ENCODE measurements around the gene ENTHD1.
"Not testable (repeated sequence)": the region's sequence is repeated elsewhere in the genome, so short reads cannot be mapped to it uniquely, and the experiment has no call there.

Gene ENTHD1

DNA sequence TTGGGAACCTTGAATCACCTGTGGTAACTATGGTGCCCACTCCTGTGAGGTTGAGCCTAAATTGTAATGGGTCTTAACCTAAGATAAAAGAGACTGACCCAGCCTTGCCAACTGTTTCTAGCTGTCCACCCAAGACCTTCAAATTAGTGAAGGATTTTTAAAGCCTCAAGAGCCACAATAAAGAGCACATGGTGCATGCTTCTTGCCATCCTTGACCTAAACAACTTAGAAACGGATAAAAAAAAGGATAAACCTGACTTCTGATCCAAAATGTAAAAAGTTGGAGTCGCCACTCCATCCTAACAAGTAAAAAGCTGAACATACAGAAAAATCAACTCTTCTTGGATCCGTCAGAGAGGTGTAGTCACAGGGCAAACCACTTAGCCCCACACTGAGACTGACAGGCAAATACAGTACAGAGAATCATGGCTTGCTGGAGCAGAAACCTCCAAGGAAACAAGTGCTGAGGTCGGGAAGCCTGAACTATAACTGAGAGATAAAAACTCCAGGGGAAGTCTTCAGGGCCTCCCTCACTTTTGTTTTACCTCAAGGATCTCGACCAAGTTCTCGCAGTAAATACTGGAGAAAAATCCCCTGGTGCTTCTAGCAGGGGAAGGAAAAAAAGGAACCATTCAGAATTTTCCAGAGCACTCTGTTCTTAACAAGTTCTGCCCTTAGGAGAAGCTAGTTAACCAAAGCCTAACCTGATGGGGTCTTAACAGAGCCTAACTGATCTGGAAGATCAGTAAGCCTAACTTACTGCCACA, 16.3 kb downstream of the ENTHD1 start:
- TF ChIP-seq CTCF (conservative IDR thresholded peaks at IDR 0.05), result no peak
- H3K27ac ChIP-seq, result no peak overlapping the region

GRCh38 chr22:39875176-39875885, 18.2 kb downstream of the ENTHD1 start:
- H3K27ac ChIP-seq, result not testable (repeated sequence)

DNA sequence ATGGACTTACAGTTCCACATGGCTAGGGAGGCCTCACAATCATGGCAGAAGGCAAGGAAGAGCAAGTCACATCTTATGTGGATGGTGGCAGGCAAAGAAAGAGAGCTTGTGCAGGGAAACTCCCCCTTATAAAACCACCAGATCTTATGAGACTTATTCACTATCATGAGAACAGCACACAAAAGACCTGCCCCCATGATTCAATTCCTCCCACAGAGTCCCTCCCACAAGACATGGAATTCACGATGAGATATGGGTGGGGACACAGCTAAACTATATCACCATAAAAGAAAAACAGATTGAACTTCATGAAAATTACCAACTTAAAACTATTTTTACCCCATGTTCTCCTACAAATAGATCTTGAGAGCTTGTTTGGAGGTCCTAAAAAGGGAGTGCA, 19.6 kb downstream of the ENTHD1 start:
- no peak for TF ChIP-seq CTCF (conservative IDR thresholded peaks at IDR 0.05)
- no peak overlapping the region for H3K27ac ChIP-seq

GRCh38 chr22:39872548-39872947, 21.0 kb downstream of the ENTHD1 start:
- H3K27ac ChIP-seq, result no peak overlapping the region
- TF ChIP-seq CTCF (conservative IDR thresholded peaks at IDR 0.05), result no peak

DNA sequence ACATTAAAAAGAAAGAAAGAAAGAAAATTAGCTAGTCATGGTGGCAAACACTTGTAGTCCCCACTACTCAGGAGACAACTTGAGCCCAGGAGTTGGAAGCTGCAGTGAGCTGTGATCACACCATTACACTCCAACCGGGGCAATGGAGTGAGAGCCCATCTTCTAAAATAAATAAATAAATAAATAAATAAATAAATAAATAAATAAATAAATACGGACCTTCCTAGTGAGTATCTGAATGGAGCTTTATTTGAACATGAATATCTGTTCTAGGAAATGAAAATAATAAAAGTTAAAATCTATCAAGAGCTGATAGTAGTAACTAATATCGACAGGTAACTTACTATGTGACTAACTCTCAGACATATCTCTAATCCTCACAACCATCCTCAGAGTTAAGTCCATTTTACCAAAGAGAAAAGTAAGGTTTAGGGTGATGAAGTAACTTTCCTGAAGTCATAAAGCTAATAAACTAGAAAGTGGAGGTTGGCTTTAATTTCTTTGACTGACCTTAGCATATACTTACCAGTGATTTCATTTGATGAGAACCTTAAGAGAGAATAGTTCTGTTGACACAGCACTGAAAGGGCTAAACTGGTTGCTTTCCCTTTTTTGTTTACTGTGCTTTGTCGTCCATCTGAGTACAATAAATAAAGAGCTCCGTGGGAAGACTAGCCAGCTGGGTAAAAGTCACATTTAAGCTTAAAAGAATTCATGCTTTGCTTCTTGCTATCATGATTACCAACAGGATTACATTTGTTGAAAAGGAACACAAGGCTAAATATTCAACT, 22.4 kb downstream of the ENTHD1 start:
- peak overlapping the region; percentile 30 for H3K27ac ChIP-seq
- TF ChIP-seq CTCF (conservative IDR thresholded peaks at IDR 0.05), result no peak

GRCh38 chr22:39869797-39870196, 23.8 kb downstream of the ENTHD1 start:
- H3K27ac ChIP-seq, result not testable (repeated sequence)

- TF ChIP-seq CTCF (conservative IDR thresholded peaks at IDR 0.05), result no peak
- H3K27ac ChIP-seq, result no peak overlapping the region
Observed at GRCh38 chr22:39868741-39869140, 24.8 kb downstream of the ENTHD1 start.

DNA sequence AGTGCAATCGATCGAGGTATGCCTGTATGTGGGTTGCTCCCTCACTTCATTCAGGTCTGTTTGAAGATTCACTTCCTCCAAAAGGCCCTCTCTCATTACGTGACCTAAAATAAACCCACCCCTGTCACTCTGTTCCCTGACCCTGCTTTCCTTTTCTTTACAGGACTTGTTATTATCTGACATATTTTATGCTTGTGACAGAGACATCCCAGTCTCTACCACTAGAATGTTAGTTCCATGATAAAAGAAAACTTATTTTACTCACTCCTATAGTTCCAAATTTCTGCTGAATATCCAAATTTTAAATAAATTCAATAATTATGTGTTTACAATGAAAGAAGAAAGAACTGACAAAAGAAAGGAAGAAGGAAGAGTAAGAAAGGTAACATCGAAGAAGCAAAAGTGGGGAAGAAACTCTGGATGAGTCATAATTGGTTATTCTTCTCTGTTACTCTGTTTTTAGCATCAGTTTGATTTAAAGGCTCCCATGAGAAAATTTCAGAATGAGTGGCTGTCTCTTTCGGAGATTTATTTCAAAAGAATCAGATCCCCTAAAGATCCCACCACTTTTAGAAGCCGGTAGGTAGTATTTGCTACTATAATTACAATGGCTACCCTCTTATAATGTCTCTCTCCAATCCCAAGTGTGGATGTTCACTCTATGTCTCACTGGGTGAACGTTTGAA, 33.5 kb downstream of the ENTHD1 start:
- TF ChIP-seq CTCF (conservative IDR thresholded peaks at IDR 0.05), result no peak
- H3K27ac ChIP-seq, result no peak overlapping the region
